SU-DHL-6 (cell line): ENCODE measurements around the gene TFPT.

ENCODE experiments used
- H2AFZ ChIP-seq: fragments of 200-600 bp; sonication (generic); 2 replicates; pipeline ENCODE4 v1.6.1; 2014; ENCODE audit warnings: low read depth, mild to moderate bottlenecking, moderate library complexity, mixed read lengths, antibody characterized with exemption, low read length; ENCODE audit not compliant: severe bottlenecking
- H3F3A ChIP-seq: fragments of 200-600 bp; shearing (Covaris generic); 2 replicates; pipeline ENCODE4 v1.6.0; 2016; ENCODE audit warnings: antibody characterized with exemption, mild to moderate bottlenecking; ENCODE audit not compliant: insufficient read depth
- H3K27ac ChIP-seq: fragments of 200-600 bp; sonication (generic); 2 replicates; pipeline ENCODE4 v1.5.1; 2016; ENCODE audit warnings: low read depth, mild to moderate bottlenecking, low read length, moderate library complexity, mixed read lengths
- H3K27me3 ChIP-seq: fragments of 200-600 bp; sonication (generic), shearing (Covaris generic); 2 replicates; pipeline ENCODE4 v1.6.0; 2014; ENCODE audit warnings: mild to moderate bottlenecking, low read length
- H3K36me3 ChIP-seq: fragments of 200-600 bp; sonication (generic); 2 replicates; pipeline ENCODE4 v1.6.1; 2014; ENCODE audit warnings: mild to moderate bottlenecking, low read length, mixed read lengths
- H3K4me2 ChIP-seq: fragments of 300-600, 200-600 bp; shearing (Covaris generic), sonication (generic); 2 replicates; pipeline ENCODE4 v1.6.0; 2014; ENCODE audit warnings: low read length, low read depth, mild to moderate bottlenecking; ENCODE audit not compliant: poor library complexity, severe bottlenecking
- H3K4me3 ChIP-seq: fragments of 200-600 bp; sonication (generic); 2 replicates; pipeline ENCODE4 v1.5.1; 2014; ENCODE audit warnings: antibody characterized with exemption, low read length, mild to moderate bottlenecking, mixed read lengths; ENCODE audit not compliant: insufficient read depth, poor library complexity, severe bottlenecking
- H3K79me2 ChIP-seq: fragments of 200-600 bp; sonication (generic); 2 replicates; pipeline ENCODE4 v1.6.1; 2014; ENCODE audit warnings: mild to moderate bottlenecking, low read length, moderate library complexity; ENCODE audit not compliant: insufficient read depth
- H3K9ac ChIP-seq: fragments of 200-600 bp; sonication (generic); 2 replicates; pipeline ENCODE4 v1.7.0; 2014; ENCODE audit warnings: mild to moderate bottlenecking, low read length
- H3K9me2 ChIP-seq: fragments of 200-600 bp; sonication (generic); replicated peaks from 2 replicates; pipeline ENCODE4 v1.6.1; 2014; ENCODE audit warnings: low read length; ENCODE audit not compliant: insufficient read depth
- H3K9me3 ChIP-seq: fragments of 200-600 bp; sonication (generic); 2 replicates; pipeline ENCODE4 v1.6.1; 2014; ENCODE audit warnings: low read length, mixed read lengths; ENCODE audit not compliant: insufficient read depth
- H4K20me1 ChIP-seq: fragments of 200-600 bp; sonication (generic); 2 replicates; pipeline ENCODE4 v1.6.1; 2014; ENCODE audit warnings: low read depth, mild to moderate bottlenecking, antibody characterized with exemption, low read length, moderate library complexity, mixed read lengths
- CTCF ChIP-seq: fragments of 200-600 bp; sonication (generic); IDR thresholded peaks from one replicate; pipeline ENCODE4 v1.5.1; 2017; ENCODE audit warnings: antibody characterized with exemption, mild to moderate bottlenecking, low read length, moderate library complexity; ENCODE audit not compliant: insufficient read depth, poor library complexity, severe bottlenecking
- EZH2phosphoT487 ChIP-seq: fragments of 200-600 bp; sonication (generic), shearing (Covaris generic); conservative IDR thresholded peaks from 2 replicates; pipeline ENCODE4 v1.6.1; 2018; ENCODE audit warnings: mild to moderate bottlenecking, antibody characterized with exemption, low read length, moderate library complexity, mixed read lengths

TFPT gene

GRCh38 chr19:54137699-54138488 lies 22.4 kb upstream of the TFPT start, which contains the start of gene CNOT3:
CNOT3 (plus strand) TSS chr19:54137762; CDS start chr19:54142979, 5,217 bp downstream.
- Histone ChIP-seq H3K79me2 (peaks cover 50% of the 10 kb centered on the region), H3K9me3 (no peaks in the 10 kb centered on the region), H2AFZ (peak within 1 kb of the TSS; percentile 69), H3F3A (no peaks in the 10 kb centered on the region), H3K27me3 (no peaks in the 10 kb centered on the region), H4K20me1 (no peaks in the 10 kb centered on the region; the same call in 1 of the 2 replicates), H3K9me2 (no peaks in the 10 kb centered on the region), H3K9ac (peak within 1 kb of the TSS; percentile 88), H3K4me2 (peak within 1 kb of the TSS; percentile 82), H3K27ac (peak within 1 kb of the TSS; percentile 67), H3K4me3 (peak within 1 kb of the TSS; percentile 75), H3K36me3 (no peaks in the 10 kb centered on the region)
- TF ChIP-seq EZH2phosphoT487, result no peak
- no peak for TF ChIP-seq CTCF

GRCh38 chr19:54136864-54137698 lies 21.6 kb upstream of the TFPT start:
- Histone ChIP-seq H3K9me3 (no peaks in the 10 kb centered on the region), H3K36me3 (no peaks in the 10 kb centered on the region), H3F3A (no peaks in the 10 kb centered on the region), H3K9me2 (no peaks in the 10 kb centered on the region), H2AFZ (peak overlapping the region; percentile 69), H3K4me3 (peak overlapping the region; percentile 75), H3K9ac (peak overlapping the region; percentile 88), H3K27me3 (no peaks in the 10 kb centered on the region), H4K20me1 (no peaks in the 10 kb centered on the region; the same call in 1 of the 2 replicates), H3K27ac (no peak overlapping the region), H3K79me2 (peaks cover 43% of the 10 kb centered on the region), H3K4me2 (peak overlapping the region; percentile 82)
- TF ChIP-seq EZH2phosphoT487, result no peak
- TF ChIP-seq CTCF, result no peak

GRCh38 chr19:54136086-54136863 lies 20.8 kb upstream of the TFPT start:
- Histone ChIP-seq H3K79me2 (peaks cover 35% of the 10 kb centered on the region), H3F3A (no peaks in the 10 kb centered on the region), H3K4me3 (peak overlapping the region; percentile 57), H3K36me3 (no peaks in the 10 kb centered on the region), H4K20me1 (no peaks in the 10 kb centered on the region; the same call in 1 of the 2 replicates), H3K4me2 (peak overlapping the region; percentile 82), H3K9me3 (no peaks in the 10 kb centered on the region), H3K9me2 (no peaks in the 10 kb centered on the region), H2AFZ (peak overlapping the region; percentile 69), H3K27me3 (no peaks in the 10 kb centered on the region), H3K27ac (no peak overlapping the region), H3K9ac (peak overlapping the region; percentile 63)
- no peak for TF ChIP-seq EZH2phosphoT487
- TF ChIP-seq CTCF, result no peak
